ENCODE results near the gene STPG1. TPM values are rescaled to one million over a fixed set of nuclear protein-coding genes. Genes with fewer than 3 reads are reported as not detected.

Gene STPG1
- total RNA-seq, 1 donor from 2014 or later, result 14.7 TPM

GRCh38 chr1:24343412-24344089, 70.0 kb downstream of the STPG1 start:
- DNase-seq (ENCODE audit: low spot score), result no peak

DNA sequence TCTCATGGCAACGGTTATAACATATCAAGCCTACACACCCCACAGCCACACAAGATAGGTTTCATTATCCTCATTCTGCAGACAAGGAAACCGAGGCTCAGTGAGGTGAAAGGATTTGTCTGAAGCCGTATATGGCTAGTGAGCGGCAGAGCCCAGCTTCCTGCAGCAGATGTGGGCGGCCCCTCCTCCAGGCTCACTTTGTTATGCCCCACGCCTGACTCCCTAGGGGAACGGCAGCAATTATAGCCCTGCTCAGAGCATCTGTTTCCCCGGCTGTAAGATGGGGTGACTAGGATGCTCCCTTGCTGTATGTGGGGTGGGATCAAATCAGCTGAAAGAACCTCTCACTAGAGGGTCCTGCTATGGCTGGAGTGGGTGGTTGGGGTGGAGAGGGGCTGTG, 72.3 kb downstream of the STPG1 start:
- DNase-seq (ENCODE audit: low spot score), result no peak

GRCh38 chr1:24340770-24341169, 72.8 kb downstream of the STPG1 start:
- DNase-seq (ENCODE audit: low spot score), result no peak

- no peak for DNase-seq (ENCODE audit: low spot score)
Measured at GRCh38 chr1:24339996-24340395, 73.6 kb downstream of the STPG1 start.

DNA sequence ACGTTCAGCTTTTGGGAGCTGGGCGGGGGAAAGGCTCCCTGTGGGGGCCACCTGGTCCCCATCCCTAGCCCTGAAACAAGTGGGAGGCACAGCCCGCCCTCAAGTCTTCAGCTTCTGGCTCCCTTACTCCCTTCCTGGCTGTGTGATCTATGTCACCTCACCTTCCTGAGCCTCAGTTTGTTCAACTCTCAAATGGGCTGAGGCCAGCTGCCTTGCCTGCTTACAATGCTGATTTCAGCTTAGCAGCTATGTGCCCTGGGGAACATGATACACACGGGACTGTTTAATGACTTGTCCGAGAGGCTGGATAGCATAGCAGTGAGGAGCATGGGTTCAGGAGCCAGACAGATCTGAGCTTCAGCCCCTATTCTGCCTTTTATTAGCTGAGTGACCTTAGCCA, 75.1 kb downstream of the STPG1 start:
- no peak for DNase-seq (ENCODE audit: low spot score)

DNA sequence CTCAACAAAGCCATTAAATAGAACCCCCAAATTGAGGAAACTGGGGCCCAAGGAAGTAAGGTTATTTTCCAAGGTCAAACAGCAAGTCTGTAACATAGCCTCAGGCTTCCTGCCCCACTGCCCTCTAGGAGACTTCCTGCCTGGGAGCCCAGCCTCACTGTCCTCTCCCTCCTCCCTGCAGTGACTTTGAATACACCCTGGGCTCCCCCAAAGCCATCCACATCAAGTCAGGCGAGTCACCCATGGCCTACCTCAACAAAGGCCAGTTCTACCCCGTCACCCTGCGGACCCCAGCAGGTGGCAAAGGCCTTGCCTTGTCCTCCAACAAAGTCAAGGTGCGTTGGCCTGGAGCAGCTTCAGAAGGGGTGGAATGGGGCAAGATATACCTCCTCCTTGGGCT, 76.1 kb downstream of the STPG1 start:
- no peak for DNase-seq (ENCODE audit: low spot score)

DNA sequence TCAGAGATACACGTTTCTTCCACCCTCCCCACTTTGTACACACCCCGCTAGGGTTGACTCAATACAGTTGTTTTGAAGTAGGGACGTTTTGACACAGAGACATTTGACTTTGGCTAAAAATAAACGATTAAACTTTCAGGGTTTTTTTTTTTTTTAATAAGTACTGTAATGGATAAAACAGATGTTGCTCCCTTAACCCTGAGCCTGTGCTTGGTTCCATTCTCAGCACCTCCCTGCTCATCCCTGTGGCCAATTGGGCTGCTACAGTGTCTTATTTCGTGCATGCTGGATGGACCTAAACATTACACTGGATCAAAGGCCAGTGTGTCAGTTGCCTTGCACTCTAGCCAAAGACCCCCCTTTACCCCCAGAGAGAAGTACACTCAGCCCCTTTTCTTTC, 77.5 kb downstream of the STPG1 start:
- DNase-seq (ENCODE audit: low spot score), result no peak

DNA sequence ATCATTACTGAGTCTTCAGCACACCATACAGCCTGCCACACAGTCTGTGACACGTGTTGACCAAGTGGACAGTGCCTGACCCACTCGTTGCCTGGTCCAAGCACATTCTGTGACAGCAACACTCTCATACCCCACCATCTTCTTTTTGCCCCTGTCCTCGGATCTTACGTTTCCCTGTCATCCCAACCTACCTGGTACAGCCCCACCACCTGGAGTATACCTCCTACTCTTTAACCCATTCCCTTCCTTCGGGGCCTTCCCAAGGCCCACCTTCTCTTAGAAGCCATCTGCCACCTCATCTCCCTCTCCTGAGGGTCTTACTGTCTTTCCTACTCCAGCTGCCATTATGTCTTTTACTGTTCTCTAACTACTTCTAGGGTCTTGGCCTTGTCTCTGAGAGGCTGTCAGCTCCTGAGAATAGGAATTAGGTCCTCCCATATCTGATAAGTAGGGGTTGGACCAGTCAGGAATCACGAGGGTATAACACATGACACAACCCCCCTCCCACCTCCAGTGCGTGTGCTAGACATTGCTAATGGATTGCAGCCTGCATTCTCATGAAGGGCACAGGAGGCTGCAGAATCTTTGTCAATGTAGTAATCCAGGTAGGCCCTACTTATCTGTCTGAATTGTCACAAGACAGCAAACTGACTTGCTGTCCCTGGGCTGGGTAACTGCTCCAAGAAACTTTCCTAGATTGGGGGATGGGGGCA, 81.5 kb downstream of the STPG1 start:
- no peak for DNase-seq (ENCODE audit: low spot score)

DNA sequence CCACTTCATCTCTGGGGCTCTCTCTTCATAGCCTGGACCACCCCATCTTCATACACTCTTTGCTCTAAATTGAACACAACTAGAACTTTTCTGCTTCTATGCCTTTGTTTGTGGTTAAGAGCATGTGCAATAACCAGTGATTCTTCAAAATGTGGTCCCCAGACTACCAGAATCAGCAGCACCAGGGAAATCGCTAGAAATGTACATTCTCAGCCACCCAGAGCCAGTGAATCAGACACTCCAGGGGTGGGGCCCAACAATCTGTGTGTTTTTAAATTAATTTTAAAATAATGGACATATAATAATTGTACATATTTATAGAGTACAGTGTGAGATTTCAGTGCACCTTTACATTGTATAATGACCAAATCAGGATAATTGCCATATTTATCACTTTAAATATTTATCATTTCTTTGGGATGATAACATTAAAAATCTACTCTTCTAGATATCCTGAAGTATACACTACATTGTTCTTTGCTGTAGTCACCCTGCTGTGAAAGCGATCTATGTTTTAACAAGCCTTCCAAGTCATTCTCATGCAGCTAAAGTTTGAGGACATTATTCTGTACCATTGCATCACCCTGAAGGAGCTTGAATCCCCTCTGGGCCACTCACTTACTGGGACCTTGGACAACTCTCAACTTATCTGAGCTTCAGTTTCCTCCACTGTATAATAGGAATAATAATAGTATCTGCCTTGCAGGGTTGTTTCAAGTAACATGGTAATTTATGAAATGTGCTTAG, 83.6 kb downstream of the STPG1 start:
- DNase-seq (ENCODE audit: low spot score), result no peak

- DNase-seq (ENCODE audit: low spot score), result no peak
Measured at GRCh38 chr1:24329331-24329730, 84.3 kb downstream of the STPG1 start.

GRCh38 chr1:24327891-24328290, 85.7 kb downstream of the STPG1 start:
- no peak for DNase-seq (ENCODE audit: low spot score)

GRCh38 chr1:24327486-24327885, 86.1 kb downstream of the STPG1 start:
- no peak for DNase-seq (ENCODE audit: low spot score)

- no peak for DNase-seq (ENCODE audit: low spot score)
Measured at GRCh38 chr1:24325587-24326449, 87.8 kb downstream of the STPG1 start.

GRCh38 chr1:24324903-24325302, 88.7 kb downstream of the STPG1 start:
- DNase-seq (ENCODE audit: low spot score), result no peak

DNA sequence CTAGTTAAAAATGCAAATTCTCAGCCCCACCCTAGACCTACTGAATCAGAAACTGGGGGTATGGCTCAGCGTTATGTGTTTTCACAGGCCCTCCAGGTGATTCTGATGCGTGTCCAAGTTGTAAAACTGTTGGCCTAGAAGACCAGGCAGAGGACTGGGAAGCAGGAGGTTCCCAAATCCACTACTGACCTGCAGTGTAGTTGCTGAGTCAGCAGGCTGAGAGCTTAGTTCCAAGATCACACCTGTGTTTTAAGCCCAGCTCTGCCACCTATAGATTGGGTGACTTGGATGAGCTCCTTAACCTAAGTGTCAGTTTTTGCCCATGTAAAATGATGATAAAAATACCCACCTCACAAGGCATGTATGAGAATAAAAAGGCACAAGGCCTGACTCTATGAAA, 90.3 kb downstream of the STPG1 start:
- DNase-seq (ENCODE audit: low spot score), result no peak

DNA sequence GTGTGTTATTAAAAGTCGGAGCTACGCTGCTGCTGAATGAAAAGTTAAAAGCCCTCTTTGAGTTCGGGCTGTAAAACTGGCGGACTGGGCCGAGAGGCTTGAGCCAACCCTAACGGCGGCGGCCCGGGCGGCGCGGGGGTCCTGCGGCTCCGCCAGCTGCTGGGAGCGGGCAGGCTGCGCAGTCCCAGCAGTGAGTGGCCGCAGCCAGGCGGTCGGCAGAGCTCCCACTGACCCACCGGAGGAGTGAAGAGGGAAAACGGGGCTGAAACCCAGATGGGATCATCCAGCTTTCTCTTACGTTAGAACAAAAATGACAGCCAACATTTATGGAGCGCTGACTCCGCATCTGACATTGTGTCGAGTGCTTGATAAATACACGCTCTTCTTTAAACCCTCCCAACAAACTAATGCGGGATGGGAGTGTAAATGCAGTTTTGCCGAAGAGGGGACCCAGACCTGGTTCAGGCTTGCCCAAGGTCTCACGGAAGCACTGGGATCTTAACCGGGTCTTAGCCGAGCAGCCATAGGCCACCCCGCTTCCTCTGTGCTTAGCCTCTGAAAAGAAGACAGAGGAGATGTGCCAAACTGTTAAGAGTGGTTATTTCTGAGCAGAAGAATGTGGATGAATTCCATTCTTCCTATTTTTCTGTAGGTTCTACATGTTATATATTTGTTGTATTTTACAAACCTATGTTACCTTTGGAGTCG, 91.0 kb downstream of the STPG1 start:
- DNase-seq (ENCODE audit: low spot score), result no peak

- DNase-seq (ENCODE audit: low spot score), result peak; percentile 66
Measured at GRCh38 chr1:24321697-24322469, 91.7 kb downstream of the STPG1 start.

GRCh38 chr1:24321126-24321525, 92.5 kb downstream of the STPG1 start:
- DNase-seq (ENCODE audit: low spot score), result no peak

DNA sequence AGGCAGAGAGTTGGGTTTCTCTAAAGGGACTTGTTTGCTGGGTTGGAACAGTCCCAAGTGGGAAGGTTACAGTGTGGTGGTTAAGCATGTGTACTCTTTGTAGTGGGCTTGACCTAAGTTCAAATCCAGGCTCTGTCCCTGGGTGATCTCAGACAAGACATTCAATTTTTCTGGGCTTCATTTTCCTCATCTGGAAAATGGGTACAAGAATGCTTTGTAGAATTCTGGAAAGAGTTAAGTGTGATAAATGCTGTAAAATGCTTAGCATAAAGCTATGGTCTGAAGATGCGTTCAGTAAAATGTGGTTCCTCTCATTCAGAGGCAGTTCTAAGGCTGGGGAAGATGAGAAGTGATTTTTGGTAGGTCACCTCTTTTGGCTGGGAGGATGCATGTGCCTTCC, 93.6 kb downstream of the STPG1 start:
- DNase-seq (ENCODE audit: low spot score), result no peak

DNA sequence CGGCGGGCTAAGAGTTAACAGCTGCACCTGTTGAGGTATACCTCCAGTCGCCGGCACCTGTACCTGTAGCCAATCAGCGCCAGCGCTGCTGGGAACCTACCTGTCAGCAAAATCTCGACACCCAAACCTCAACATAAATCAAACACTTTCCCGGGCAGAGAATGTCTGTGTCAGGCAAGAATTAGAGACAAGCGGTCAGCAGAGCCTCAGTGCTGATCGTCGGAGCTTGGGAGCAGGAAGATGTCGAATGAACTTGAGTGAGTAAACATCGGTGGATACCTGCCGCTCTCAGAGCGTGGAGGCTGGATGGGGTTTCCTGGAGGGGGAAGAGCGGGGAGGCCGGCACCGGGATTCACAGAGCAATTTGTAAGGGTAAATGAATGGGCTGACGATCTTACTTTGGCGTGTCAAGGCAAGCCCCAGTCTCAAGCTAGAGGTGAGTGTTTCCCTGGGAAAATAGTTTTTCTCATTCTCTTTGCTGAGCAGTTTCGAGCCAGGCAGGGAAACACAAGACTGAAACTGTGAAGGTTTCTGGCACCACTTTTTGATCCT, 94.2 kb downstream of the STPG1 start, which contains the start of gene GRHL3:
GRHL3 (plus strand) TSS at position 46 of the 552 bp plus-strand sequence; CDS start at position 241, 195 bp downstream.
- DNase-seq (ENCODE audit: low spot score), result peak; percentile 66
